Measurements from ENCODE around the gene CDK6. TPM values are rescaled to one million over a fixed set of nuclear protein-coding genes. Genes with fewer than 3 reads are reported as not detected.

Gene CDK6
- total and polyA plus RNA-seq, 4 donors = 3.3 to 35.0 (median 12.0) TPM

GRCh38 chr7:92586403-92586802 lies 250.0 kb downstream of the CDK6 start:
- TF ChIP-seq CTCF (IDR thresholded peaks at IDR 0.05; ENCODE audit: low read depth, low read length, missing input control) (no peak), RXRA (IDR thresholded peaks at IDR 0.05) (peak in 1 of 2 donors; percentile 12)
- H3K9ac ChIP-seq (ENCODE audit: low read depth in 1 of 2, low read length in 2 of 2) = peak overlapping the region in 1 of 2 donors; percentile 42
- peak overlapping the region; percentile 65 to 71 for H3K27ac ChIP-seq (ENCODE audit: low read depth in 1 of 2, low read length in 2 of 2)
- H3K4me3 ChIP-seq (ENCODE audit: low read depth in 1 of 3, low read length in 3 of 3) = no peak overlapping the region
- peaks cover 12 to 44% (median 32%) of the 10 kb centered on the region in 4 donors for H3K4me1 ChIP-seq (ENCODE audit: control insufficient read depth in 4 of 4, insufficient read depth in 4 of 4, low read length in 3 of 4)
- H3K36me3 ChIP-seq (ENCODE audit: control insufficient read depth in 4 of 4, insufficient read depth in 3 of 4, low read depth in 1 of 4, low read length in 3 of 4) = no peaks in the 10 kb centered on the region
- no peaks in the 10 kb centered on the region for H3K27me3 ChIP-seq (ENCODE audit: control insufficient read depth in 4 of 4, insufficient read depth in 4 of 4, low read length in 3 of 4)
- DNase-seq (ENCODE audit: low spot score) = no peak
- no peaks in the 10 kb centered on the region for H3K9me3 ChIP-seq (ENCODE audit: control insufficient read depth in 4 of 4, low read length in 3 of 4)

DNA sequence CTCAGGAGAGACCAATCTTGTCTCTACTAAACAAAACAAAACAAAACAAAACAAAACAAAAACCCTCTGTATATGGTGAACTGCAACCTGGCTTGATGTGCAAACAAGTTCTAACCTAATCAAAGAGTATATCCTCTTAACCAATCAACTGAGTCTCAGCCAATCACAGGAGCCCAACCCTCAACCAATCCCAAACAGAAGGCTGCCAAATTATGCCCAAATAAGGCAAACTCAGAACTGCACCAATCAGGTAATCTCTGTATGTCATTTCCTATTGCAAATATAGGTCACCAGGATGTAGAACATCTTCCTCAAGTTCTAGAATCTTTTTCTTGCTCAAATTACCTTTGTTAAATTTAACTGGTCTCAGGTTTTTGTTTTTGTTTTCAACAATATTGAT lies 251.4 kb downstream of the CDK6 start:
- no peak for DNase-seq (ENCODE audit: low spot score)
- no peak for TF ChIP-seq GABPA (IDR thresholded peaks at IDR 0.05 in 1 of 2, conservative IDR thresholded peaks at IDR 0.05 in 1 of 2)
- no peak for TF ChIP-seq CTCF (IDR thresholded peaks at IDR 0.05; ENCODE audit: low read depth, low read length, missing input control)
- TF ChIP-seq, protein P1, sequence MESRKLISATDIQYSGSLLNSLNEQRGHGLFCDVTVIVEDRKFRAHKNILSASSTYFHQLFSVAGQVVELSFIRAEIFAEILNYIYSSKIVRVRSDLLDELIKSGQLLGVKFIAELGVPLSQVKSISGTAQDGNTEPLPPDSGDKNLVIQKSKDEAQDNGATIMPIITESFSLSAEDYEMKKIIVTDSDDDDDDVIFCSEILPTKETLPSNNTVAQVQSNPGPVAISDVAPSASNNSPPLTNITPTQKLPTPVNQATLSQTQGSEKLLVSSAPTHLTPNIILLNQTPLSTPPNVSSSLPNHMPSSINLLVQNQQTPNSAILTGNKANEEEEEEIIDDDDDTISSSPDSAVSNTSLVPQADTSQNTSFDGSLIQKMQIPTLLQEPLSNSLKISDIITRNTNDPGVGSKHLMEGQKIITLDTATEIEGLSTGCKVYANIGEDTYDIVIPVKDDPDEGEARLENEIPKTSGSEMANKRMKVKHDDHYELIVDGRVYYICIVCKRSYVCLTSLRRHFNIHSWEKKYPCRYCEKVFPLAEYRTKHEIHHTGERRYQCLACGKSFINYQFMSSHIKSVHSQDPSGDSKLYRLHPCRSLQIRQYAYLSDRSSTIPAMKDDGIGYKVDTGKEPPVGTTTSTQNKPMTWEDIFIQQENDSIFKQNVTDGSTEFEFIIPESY (IDR thresholded peaks at IDR 0.05) = no peak
- TF ChIP-seq JUND (IDR thresholded peaks at IDR 0.05) = no peak
- no peak for TF ChIP-seq RXRA (IDR thresholded peaks at IDR 0.05)
- TF ChIP-seq EGR1 (IDR thresholded peaks at IDR 0.05; ENCODE audit: low read depth in 2 of 2) = no peak
- TF ChIP-seq RAD21 (IDR thresholded peaks at IDR 0.05) = no peak
- no peak for TF ChIP-seq YY1 (IDR thresholded peaks at IDR 0.05)
- TF ChIP-seq TAF1 (conservative IDR thresholded peaks at IDR 0.05) = no peak
- no peak for TF ChIP-seq FOXA1 (IDR thresholded peaks at IDR 0.05)
- no peak for TF ChIP-seq MAX (IDR thresholded peaks at IDR 0.05)
- no peak for TF ChIP-seq SP1 (IDR thresholded peaks at IDR 0.05)
- TF ChIP-seq HNF4A (conservative IDR thresholded peaks at IDR 0.05) = no peak
- TF ChIP-seq FOXA2 (IDR thresholded peaks at IDR 0.05) = no peak
- TF ChIP-seq HNF4G (IDR thresholded peaks at IDR 0.05) = no peak
- TF ChIP-seq NR2F2 (IDR thresholded peaks at IDR 0.05) = no peak
- TF ChIP-seq, protein P2, sequence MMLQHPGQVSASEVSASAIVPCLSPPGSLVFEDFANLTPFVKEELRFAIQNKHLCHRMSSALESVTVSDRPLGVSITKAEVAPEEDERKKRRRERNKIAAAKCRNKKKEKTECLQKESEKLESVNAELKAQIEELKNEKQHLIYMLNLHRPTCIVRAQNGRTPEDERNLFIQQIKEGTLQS (IDR thresholded peaks at IDR 0.05) = no peak
- no peak for TF ChIP-seq REST (IDR thresholded peaks at IDR 0.05)
- peaks cover 0 to 8% (median 5%) of the 10 kb centered on the region in 4 donors for H3K36me3 ChIP-seq (ENCODE audit: control insufficient read depth in 4 of 4, insufficient read depth in 3 of 4, low read depth in 1 of 4, low read length in 3 of 4)
- peak overlapping the region in 1 of 2 donors; percentile 27 for H3K27ac ChIP-seq (ENCODE audit: low read depth in 1 of 2, low read length in 2 of 2)
- no peak overlapping the region for H3K4me3 ChIP-seq (ENCODE audit: low read depth in 1 of 3, low read length in 3 of 3)
- H3K9me3 ChIP-seq (ENCODE audit: control insufficient read depth in 4 of 4, low read length in 3 of 4) = no peaks in the 10 kb centered on the region
- peaks cover 12 to 40% (median 32%) of the 10 kb centered on the region in 4 donors for H3K4me1 ChIP-seq (ENCODE audit: control insufficient read depth in 4 of 4, insufficient read depth in 4 of 4, low read length in 3 of 4)
- no peaks in the 10 kb centered on the region for H3K27me3 ChIP-seq (ENCODE audit: control insufficient read depth in 4 of 4, insufficient read depth in 4 of 4, low read length in 3 of 4)
- H3K9ac ChIP-seq (ENCODE audit: low read depth in 1 of 2, low read length in 2 of 2) = no peak overlapping the region

Measured in liver (tissue), 9 donors.